NCI-H2196 treated with DMSO at 0.1 percent for 48 hours (cell line): ENCODE results near the gene CD38.
"Not testable (repeated sequence)": the region's sequence is repeated elsewhere in the genome, so short reads cannot be mapped to it uniquely, and the experiment has no call there.

Experiments used
- DNase-seq: peaks from one replicate; lab custom pipeline; 2025; ENCODE audit not compliant: unreplicated experiment; lab: John Stamatoyannopoulos, UW

CD38 gene

DNA sequence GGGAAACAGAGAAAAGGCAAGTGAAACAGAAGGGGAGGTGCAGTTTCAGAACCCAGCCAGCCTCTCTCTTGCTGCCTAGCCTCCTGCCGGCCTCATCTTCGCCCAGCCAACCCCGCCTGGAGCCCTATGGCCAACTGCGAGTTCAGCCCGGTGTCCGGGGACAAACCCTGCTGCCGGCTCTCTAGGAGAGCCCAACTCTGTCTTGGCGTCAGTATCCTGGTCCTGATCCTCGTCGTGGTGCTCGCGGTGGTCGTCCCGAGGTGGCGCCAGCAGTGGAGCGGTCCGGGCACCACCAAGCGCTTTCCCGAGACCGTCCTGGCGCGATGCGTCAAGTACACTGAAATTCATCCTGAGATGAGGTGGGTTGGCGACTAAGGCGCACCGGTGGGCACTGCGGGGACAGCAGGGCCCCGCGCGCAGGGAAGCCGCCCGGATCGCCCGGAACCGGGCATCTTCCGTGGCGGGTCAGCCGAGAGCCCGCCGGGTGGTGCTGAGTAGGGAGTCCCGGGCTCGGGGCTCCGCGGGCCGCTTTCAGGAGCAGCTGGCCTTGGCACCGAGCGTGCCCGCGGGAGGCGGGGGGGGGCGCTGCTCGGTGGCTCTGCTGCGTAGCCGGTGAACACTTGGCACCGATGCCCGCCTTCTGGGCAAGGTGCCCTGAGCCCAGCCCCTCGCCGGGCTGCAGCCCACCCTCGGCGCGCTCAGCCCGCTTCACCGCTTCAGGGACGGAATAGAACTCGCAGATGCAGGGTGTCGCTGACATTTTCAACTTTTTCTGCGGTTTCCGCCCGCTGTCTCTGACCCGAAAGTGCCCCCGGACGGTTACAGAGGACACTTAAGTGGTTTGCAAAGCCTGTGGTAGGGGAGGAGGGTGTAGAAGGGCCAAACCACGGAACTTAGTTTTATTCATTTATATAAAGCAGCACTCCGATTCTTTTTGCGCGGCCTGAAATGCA, at the start of gene CD38:
CD38 (plus strand) TSS at position 40 of the 953 bp plus-strand sequence; CDS start at position 127, 87 bp downstream.
- DNase-seq, result no peak

- peak; percentile 43 for DNase-seq
Measured at GRCh38 chr4:15729910-15730533, 48.1 kb upstream of the CD38 start.

DNA sequence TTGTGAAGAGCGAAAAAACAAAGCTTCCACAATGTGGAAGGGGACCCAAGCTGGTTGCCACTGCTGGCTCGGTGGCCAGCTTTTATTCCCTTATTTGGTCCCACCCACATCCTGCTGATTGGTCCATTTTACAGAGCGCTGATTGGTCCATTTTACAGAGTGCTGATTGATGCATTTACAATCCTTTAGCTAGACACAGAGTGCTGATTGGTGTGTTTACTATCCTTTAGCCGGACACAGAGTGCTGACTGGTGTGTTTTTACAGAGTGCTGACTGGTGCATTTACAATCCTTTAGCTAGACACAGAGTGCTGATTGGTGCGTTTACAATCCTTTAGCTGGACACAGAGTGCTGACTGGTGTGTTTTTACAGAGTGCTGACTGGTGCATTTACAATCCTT, 45.1 kb upstream of the CD38 start:
- DNase-seq, result not testable (repeated sequence)

DNA sequence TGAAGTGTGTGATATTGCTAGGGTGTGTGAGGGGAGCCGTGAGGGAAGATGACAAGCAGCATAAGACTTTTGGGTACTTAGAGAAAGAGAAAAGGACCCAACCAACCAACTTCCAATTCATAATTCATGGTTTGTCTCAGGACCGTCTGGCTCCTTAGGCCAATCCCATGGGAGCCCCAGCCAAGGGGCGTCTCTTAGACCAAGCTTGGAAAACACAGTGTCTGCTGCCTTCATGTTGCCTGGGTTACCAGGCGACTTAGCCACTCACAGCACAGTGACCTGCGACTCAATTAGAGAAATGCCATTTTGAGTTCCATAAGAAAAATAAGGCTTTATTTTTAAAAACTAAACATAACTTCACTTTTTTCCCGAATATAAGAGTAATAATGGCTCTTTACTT, 42.6 kb upstream of the CD38 start:
- DNase-seq, result no peak

GRCh38 chr4:15736514-15737050, 41.5 kb upstream of the CD38 start:
- no peak for DNase-seq

DNA sequence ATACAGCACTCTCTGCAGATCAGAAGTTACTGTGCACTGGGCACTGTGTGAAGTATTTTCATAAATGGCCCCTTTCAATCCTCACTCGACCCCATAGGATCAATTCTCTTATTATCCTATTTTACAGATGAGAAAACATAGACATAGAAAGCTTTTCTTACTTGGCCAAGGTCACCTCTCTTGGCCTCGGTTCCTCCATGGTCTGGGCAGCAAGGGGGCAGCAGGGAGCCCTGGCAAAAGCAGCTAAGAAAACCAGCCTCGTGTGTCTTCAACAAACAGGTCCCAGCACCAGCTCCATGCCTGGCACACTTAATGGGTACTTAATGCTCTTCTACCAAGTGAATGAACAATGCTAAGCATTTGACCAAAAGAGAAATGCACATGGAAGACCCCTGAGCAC, 40.9 kb upstream of the CD38 start:
- DNase-seq, result no peak

DNA sequence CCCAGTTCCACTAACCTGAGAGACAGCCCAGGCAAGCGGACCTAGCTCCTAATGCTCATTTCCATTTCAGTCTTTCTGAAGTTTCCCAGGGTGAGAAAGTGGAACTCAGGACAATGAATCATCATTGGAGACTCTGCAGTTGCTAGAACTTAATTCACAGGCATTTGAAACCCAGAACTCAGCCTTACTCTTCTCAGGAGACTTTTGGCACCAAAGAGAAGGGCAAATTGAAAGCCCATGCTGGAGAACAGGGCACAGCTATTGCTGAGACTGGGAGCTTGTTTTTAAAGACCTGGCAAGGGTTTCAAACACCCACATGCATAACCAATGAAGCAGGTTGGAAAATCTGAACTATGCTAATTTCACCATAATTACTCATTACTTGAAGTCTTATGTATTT, 39.3 kb upstream of the CD38 start:
- DNase-seq, result no peak

- DNase-seq, result no peak
Measured at GRCh38 chr4:15740764-15741404, 37.2 kb upstream of the CD38 start.

DNA sequence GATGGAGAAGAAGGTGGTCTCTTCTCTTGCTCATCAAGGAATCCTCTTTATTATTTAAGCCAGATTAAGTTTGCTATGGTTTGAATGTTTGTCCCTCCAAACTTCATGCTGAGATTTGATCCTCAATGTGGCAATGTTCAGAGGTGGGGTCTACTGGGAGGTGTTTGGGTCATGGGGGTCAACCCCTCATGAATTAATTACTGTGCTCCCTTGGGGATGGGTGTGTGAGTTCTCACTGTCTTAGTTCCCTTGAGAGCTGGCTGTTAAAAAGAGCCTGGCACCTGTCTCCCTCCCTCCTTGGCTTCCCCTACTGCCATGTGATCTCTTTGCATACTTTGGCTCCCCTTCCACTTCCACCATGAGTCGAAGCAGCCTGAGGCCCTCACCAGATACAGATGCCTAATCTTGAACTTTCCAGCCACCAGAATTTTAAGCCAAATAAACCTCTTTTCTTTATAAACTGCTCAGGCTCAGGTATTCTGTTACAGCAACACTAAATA, 36.0 kb upstream of the CD38 start:
- DNase-seq, result no peak

DNA sequence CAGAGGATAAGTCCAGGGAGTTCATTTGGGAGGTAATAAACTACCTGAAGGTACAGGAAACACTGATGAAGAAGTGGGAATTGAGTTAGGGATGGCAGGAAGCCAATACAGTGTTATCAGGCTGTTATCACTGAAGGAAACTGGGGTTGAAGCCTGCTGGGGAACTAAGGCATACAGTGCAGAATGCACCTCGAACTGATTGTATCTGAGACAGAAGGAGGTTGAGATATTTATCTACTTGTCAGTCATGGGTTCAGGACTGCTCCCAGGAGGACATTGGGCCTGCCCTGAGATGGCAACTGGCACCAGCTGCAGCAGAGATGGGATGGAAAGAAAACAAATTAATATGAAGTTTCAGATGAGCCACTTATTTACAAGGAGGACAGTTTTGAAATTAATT, 35.5 kb upstream of the CD38 start:
- DNase-seq, result no peak

DNA sequence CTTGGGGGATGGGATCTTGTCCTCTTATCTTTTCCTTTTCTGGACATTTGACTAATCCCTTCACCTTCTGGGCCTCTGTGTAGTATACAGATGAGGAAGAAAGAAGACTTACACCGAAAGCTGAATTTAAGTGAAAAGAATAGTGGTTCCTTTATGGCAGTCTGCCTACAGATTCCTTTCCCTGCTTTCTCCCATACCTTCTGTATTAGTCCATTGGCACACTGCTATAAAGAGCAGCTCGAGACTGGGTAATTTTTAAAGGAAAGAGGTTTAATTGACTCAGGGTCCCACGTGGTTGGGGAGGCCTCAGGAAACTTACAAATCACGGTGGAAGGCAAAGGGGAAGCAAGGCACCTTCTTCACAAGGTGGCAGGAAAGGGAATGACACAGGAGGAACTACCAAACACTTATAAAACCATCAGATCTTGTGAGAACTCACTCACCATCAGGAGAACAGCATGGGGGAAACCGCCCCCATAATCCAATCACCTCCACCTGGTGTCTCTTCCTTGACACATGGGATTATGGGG, 34.0 kb upstream of the CD38 start:
- DNase-seq, result no peak

GRCh38 chr4:15746110-15746509, 32.0 kb upstream of the CD38 start:
- no peak for DNase-seq

DNA sequence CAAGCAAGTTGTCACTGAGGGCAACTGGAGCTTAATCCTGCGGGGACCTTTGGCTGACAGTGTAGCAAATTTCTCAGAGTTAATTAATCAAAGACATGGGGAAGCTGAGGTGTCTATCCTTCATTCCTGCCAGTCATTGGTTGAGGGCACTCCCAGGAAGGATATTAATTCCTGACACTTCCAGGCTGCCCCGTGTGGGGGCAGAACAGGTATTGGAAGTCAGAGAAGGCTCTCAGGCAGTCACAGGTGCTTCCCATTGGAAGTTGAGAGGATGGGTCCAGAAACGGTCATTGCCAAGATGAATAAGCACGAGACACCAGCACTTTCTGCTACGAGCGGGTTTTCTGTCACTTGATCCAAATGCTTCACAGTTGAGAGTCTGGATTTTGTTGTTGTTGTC, 29.1 kb upstream of the CD38 start:
- no peak for DNase-seq

- no peak for DNase-seq
Measured at GRCh38 chr4:15751153-15751552, 27.0 kb upstream of the CD38 start.

DNA sequence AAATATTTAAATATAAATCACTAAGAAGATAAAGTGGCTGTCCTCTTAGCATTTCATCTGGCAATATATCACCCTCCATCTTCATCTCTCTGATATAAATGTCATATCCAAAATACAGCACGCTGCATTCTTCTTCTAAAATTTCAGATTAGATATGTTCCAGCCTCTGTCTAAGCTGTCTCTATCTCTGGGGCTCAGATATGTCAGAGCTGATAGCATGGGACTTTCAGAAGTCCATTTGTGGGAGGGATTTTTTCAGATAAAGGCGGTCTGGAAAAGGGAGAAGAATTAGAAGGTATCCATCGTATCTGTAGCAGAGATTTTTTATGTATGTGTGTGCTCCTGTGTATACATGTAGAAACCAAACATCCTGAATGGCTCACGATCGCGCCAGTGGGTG, 25.0 kb upstream of the CD38 start:
- DNase-seq, result no peak

DNA sequence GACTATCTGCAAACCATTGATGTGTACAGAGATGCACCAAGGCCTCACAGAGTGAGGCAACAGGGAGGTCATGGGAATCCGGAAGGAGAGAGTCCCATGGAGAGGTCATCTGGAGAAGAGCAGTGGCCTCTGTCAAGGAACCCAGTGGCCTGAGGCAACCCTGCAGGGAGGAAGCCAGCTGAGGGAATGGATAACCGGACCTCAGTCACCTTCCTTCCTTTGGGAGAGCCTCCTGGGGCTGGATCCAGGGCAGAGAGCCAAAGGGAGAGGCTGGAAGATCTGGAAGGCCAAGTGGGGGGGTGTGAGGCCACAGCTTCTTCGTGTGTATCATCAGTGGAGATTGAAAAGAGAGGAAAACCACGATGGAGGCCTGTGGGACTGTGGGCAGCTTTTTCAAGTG, 24.3 kb upstream of the CD38 start:
- DNase-seq, result no peak

GRCh38 chr4:15754323-15754722, 23.8 kb upstream of the CD38 start:
- no peak for DNase-seq

- no peak for DNase-seq
Measured at GRCh38 chr4:15755321-15756155, 22.6 kb upstream of the CD38 start.

- DNase-seq, result no peak
Measured at GRCh38 chr4:15756361-15756861, 21.7 kb upstream of the CD38 start.

- no peak for DNase-seq
Measured at GRCh38 chr4:15757054-15757453, 21.1 kb upstream of the CD38 start.
